Stimulated activated naive CD4-positive, alpha-beta T cell treated with Interleukin-2 at 50 U/mL for 16 hours (primary cell): Measurements from ENCODE around the gene TOGARAM2.

Experiments
- DNase-seq: peaks from one replicate; lab custom pipeline; 2025; lab: John Stamatoyannopoulos, UW

Gene TOGARAM2

DNA sequence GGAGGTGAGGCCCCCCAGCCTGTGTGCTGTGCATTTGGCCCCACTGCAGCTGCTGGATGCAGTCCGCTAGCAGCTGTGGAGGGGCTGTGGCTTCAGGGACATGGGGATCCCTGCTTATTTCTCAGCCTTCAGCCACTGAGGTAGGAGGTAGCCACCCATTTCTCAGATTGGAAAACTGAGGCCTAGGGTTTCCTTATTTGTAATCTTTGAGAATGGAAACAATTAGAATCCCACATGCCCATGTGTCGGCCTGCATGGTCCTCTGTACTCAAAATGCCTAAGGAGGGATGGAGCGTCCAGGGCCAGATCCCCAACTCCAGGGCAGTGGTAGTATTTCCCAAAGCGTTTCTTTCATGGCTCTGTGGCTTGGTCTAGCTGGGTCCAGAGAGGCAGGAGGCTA is 42.1 kb downstream of the TOGARAM2 start:
- no peak for DNase-seq

DNA sequence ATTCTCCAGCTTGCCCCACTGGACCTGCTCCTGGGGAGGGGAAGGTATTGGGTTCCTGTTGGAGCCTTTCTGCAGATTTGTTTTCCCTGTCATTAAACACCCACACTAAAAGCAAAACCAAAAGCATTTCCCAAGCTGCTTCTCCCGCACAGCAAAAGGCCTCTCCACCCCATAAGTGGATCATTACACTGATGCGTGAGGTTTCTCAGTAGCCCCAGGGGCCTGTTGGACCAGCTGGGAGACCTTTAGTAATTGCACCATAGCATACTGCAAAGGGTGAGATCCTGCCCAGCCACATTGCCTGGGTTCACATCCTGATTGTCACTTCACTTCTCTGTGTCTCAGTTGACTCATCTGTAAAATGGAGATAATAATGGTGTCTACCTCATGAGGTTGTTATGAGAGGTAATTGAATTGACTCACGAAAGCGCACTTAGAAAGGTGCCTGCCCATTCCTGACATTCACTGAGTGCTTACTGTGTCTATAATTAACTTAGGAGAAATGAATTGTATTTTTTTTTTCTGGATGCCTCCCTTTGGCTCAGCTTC is 43.9 kb downstream of the TOGARAM2 start:
- no peak for DNase-seq

DNA sequence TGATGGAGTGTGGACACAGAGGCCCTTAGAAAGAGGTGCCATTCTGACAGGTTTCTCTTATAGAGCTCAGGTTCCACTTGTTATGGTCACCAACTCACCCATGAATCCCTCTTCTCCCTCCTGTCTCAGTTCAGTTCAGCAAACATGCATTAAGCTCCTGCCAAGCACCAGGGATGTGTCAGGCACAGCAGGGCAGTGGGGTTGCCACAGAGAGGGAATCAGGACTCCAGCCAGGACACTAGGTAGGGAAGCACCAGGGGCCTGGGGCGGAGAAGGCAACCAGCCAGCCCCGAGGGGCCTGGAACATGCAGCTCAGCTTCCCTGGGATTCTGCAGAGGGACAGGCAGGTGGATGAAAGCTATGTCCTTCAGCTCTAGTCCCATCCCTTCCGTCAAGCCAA is 44.6 kb downstream of the TOGARAM2 start:
- DNase-seq: no peak

DNA sequence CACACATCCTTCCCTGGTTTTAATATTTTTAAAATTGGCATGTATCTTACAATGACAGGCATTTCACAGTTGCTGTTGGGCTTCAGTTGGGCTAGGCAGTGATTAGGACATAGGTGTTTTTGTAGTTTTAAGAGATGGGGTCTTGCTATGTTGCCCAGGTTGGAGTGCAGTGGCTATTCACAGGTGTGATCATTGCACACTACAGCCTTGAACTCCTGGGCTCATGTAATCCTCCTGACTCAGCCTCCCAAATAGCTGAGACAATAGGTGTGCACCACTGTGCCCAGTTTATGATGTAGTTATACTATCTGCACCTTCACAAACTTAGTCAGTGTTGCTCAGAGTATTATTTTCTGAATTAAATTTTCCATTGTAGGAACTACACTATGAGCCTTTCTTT is 49.9 kb downstream of the TOGARAM2 start:
- no peak for DNase-seq

DNA sequence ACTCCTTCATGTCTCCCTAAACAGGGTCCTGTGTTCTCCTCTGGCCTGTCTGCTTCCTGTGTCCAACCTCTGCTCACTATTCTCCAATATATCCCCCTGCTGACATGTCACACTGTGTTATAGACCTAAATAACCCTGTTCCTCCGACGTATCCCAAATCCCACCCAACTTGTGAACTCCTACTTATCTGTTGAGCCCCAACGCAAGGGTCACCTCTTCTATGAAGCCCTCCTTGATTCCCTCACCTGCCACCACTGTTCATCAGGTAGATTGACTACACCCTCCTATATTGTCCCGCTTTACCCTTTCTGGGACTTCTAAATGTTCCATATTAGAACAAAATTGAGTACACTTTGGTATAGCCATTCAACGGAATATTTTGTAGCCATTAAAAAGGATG is 51.1 kb downstream of the TOGARAM2 start:
- DNase-seq: no peak

DNA sequence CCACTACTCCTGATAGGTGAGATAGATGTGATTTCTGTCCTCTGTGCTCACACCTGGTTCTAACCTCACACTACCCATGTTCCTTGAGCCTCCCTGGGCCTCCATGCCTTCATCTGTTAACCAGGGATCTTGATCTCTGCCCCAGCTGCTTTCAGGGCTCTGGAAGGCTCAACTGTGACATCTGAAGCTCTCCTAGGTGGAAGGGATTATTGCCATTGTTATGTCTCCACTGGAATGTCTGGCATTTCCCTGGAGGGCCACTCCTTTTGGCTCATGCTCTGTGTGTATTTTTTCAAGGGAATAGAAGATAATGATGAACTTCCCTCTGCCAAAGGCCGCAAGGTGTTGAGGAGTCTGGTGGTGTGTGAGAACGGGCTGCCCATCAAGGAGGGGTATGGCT is 52.1 kb downstream of the TOGARAM2 start:
- DNase-seq: no peak

DNA sequence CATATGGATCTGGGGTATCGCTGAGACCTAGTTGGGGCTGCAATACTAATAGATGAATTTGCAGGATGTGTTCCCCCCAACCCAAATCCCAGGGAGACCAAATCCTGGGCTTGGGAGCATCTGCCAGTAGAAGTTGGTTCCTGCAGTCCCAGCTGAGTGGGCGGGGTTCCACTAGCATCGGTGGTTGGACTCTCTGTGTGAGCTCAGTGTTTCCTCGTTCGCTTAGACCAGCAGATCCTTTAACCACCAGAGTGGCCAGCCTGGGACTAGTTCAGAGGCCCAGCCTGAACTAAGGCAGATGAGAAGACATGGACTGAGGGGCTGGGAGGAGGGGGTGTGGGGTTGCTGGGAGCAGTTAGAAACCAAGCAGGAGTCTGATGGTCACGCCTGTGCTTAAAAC is 52.6 kb downstream of the TOGARAM2 start:
- DNase-seq: no peak

DNA sequence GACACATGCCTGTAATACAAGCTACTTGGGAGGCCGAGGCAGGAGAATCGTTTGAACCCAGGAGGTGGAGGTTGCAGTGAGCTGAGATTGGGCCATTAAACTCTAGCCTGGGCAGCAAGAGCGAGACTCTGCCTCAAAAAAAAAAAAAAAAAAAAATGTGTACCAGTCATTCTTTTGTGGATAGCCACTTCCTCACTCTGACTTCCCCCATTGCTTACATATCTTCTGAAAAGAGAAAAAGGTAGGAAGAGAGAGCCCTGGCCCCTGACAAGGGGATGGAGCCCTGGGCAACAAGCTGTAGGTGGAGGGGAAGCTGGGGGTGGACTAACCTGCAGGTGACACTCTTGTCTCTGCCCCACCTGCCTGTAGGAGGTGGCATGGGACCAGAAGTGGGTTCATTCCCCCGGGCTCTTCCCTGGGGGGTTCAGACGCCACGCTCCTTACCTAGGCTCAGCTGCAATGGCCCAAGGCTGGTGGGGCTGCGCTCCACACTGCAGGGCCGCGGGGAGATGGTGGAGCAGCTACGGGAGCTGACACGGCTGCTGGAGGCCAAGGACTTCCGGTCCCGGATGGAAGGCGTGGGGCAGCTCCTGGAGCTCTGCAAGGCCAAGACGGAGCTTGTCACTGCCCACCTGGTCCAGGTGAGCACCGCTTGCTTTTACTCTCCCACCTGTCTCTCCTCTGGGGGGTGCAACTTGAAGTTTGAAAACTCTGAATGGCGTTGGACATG is 54.1 kb downstream of the TOGARAM2 start:
- no peak for DNase-seq

DNA sequence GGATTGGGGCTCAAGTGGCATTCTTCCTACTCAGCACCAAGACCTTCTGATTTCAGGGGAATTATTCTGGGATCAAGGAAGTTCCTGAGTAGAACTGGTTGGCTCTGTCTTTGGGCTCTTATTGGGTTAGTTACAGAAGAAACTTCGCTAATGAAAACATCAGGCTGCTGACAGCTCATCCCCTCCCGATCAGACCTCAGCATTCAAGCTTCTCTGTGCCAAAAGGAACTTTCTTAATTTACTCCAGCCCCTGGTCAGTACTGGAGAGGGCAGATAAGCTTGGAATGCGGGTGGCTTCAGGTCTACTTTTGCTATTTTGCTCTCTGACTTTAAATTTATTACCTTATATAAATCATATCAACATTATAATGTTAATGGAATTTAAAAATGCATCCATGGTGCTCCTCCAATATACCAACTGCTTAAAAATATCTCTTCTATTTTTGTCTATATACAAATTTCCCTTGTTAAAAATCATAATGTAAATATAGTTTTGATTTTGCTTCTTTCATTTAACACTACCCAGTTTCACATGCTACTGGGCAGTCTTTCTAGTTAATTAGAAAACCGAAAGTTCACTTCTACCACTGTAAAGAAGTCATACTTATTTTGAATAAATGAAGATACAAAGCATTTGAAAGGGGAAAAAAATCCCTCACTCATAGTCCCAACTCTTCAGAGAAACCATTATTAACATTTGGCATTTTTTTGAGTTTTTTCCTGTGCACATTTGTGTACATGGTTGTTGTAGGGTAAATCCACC is 58.8 kb downstream of the TOGARAM2 start:
- DNase-seq: no peak

DNA sequence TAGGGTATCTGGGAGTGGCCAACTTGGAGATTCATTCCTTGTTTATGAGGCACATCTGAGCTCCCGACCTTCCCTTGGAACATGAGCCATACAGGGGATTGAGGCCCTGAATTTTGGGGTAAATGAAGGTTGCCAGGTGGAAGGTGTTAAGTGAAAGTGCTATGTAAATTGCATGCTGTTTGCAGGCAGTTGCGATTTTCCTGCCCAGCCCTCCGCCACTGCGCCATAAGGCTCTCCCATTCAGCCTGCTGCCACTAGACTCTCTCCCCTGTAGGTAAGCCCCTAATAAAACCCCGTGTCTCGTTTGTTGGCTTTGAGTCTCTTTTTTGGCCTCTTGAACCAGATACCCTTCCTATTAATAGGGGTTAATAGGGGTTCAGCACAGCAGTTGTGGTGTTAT is 59.5 kb downstream of the TOGARAM2 start:
- DNase-seq: no peak

DNA sequence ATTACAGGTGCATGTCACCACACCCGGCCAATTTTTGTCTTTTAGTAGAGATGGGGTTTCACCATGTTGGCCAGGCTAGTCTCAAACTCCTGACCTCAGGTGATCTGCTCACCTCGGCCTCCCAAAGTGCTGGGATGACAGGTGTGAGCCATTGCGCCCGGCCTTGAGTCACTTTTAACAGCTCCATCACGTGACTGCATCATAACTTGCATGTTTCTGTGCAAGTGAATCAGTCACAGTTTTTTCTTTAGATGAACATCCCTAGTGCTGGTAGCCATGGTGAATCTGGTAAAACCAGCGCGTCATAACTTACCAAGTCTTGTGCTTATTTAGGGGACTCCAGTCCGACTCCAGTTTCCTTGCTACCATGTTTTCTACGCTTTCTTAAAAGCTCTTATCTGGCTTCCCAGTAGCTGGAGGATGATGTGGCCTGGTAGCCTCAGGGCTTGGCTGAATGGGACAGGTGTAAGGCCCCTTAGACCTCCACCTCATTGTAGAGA is 60.1 kb downstream of the TOGARAM2 start:
- no peak for DNase-seq

DNA sequence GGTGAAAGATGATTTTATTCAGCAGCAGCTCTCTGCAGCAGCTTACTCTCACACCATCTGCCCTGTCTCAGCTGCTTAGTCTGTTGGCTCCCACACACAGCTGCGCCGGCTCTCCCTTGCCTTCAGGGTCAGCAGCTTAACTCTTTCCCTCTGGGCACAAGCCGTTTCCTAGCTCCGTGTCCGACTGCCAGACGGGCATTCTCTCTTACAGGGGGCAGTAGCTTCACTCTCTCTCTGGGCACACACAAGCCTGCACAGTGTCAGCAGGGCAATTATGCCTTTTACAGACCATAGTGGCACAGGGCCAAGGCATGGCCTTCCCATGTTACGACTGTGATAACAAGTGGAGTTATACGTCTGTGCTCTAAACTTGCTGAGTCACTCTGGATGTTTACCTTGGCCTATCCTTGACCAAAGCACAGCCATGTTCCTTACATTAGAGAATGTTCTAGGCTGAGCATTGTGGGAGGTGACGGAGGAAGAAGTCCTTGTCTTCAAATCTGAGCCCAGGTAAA is 61.5 kb downstream of the TOGARAM2 start:
- DNase-seq: no peak

DNA sequence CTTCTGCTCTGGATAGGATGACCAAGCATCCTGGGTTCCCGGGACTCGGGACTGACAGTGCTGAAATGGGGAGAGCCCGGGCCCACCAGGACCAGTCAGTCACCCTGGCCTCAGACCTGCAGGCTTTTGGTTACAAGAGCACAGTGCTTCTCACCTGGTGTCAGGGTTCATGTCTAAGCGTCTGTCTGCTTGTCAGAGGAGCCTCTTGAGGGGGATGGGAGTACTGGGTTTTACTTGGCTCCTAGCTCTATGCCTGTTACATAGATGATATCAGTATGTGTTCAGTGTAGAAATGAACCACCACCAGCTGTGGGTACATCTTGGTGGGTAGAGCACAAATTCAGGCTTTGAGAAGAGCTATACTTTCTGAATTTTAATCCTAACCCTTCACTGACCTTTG is 63.4 kb downstream of the TOGARAM2 start:
- no peak for DNase-seq

DNA sequence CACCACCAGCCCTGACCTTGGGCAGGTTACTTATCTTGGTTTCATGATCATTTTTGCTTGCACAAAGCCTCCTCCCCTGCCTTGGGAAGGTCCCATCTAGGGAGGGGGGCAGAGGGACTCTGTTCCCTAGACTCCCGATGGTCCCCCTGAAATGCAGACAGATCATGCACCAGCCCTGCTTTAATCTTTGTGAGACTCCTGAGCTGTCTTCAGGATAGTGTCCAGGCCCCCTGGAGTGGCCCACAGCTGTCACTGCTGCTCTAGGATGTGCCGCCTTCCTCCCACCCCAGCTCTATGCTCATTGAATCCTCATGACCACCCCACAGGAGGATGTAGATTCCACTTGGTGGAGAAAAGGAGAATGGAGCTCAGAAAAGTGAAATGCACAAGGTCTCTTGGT is 65.2 kb downstream of the TOGARAM2 start:
- no peak for DNase-seq

DNA sequence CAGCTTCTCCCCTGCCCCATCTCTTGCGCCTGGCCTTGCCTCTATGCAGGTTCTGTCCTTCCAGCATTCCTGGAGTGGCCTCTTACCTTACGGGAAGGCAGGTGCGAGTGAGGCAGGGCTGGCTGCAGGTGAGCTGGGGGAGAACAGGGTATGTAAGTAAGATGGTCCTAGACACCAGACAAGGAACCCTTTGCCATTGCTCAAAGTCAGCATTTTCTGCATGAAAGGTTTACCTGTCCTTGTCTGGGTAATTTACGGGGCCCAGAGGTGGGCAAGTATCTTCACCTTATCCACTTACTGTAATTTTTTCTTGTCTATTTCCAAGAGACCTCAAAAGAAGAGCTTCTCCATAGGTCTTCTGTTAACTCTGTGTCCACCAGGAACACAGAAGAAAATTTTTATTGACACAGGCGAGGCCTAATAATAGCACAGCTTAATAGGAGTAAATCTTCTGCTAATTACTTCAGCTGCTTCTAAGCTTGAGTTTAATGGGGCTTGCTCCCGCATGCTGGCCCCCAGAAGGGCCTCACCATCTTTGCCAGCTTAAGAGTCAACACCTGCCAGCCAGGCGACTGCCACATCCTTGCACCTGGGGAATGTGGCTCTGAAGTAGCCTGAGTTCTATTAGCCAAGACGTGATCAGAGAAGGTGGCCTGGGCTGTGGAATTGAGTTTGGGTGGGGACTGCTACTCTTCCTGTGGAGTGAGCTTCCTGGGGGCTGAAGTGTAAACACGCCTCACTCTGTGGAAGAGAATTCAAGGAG is 66.2 kb downstream of the TOGARAM2 start:
- no peak for DNase-seq

DNA sequence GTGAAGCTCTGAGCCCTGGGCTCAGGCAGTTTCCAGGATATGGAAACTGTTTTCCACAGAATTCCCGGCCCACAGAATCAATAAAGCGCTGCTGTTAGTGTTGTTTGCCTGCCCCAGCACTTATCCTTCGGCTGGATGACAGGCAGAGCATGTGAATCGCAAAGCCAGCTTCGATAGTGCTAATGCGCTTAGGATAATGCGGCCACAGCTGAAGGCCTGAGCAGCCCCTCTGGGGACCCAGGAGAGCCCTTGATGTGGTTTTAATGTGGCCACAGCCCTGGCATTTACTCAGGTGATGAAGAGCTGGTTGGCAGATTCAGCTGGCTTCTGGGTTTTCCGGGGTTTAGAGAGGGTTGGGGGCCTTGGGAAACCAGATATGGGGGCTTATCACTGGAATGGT is 69.5 kb downstream of the TOGARAM2 start:
- DNase-seq: no peak

DNA sequence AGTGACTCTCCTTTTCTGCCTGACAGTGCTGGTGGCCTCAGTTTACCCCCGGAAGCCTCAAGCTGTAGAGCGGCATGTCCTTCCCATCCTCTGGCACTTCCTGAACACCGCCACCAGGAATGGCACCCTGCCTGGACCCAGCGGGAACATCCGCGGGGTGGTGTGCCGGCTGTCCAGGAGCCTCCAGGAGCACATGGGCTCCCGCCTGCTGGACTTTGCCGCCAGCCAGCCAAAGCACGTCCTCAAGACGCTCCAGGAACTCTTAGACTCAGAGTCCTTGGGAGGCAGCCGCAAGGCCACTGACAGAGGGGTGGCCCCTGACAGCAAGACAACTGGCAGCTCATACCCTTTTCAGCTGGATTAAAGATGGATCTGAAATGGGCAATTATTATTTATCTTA is 70.6 kb downstream of the TOGARAM2 start:
- no peak for DNase-seq

DNA sequence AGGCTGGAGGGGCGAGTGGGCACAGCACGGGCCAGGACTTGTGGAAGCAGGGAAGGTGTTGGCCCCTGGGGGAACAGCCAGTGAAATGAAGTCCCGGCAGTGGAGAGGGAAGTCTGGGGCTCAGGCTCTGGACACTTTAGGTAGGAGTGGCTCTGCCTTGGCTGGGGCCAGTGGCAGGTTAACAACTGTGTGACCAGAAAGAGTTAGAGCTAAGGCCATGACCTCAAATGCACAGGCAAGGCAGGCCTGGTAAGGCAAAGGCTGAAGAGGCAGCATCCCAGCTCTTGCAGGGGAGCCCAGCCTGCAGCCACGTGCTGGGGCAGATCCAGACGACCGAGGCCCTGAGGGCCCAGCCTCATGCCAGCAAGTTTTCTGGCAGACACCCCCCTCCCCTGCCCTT is 71.7 kb downstream of the TOGARAM2 start:
- DNase-seq: no peak

DNA sequence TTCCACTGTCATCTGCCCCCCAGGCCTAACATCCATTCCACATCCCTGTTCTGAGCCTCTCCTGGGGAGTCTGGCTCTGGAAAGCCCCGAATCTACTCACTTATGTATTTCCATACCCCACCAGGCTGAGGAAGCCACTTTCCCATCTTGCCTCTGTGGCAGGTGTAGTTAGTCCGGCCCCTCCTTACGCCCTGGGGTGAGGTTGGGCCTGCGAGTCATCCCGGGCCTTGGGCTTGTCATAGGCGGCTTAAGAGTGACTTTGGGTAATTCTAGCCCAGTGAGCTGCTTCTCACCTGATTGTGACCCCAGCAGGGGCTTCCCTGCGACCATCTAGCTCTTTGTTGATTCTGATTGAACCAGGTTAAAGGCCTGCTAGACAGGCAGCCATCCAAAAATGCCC is 72.1 kb downstream of the TOGARAM2 start:
- no peak for DNase-seq

DNA sequence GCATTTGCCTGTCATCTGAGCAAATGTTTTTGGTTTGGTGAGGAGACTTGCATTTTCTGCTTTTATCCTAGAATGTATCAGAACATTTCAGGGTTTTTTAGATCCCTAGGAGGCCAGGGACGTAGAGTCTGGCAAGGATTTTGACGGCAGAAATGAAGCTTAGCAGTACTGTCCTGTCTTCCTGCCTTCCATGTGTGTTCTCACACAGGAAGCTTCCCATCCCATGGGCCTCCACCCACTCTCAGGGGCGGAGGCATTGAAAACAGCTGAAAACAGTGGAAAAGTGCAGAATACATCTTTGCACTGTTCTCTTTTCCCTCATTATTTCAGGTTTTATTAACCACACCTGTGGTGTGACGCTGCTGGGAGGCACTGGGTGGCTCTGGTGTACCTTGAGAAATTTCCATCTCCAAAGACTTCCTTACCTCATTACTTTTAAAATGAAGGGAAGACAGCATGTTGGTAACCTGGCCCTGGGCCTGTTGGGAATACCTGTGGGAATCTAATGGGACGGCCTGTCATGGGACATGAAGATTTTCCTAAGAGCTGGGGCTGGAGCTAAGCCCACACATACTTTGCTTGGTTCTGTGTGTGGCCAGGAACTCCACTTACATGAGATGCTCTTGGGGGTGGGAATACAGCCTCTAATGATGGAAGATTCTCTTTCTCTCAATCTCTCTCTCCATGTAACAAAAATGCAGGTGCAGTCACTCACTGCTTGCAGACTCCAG is 72.7 kb downstream of the TOGARAM2 start:
- DNase-seq: no peak

DNA sequence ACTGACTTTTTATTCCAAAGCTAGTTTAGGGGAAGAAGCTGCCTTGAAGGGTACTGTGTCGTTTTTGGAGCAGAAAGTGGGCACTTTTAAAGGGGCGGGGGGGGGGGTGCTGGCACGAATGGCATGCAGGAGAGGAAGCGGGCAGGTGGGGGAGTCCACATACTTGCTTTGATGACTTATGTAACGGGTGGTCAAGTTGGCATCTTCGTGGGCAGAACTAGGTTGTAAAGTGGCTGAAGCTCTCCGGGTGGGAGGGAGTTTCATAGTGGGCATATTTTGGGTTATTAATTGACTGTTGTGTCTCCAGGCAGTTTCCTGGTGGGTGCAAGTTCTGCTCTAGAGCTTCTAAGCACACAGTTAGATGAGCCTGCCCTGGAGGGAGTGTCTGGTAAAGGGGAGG is 73.3 kb downstream of the TOGARAM2 start:
- no peak for DNase-seq

DNA sequence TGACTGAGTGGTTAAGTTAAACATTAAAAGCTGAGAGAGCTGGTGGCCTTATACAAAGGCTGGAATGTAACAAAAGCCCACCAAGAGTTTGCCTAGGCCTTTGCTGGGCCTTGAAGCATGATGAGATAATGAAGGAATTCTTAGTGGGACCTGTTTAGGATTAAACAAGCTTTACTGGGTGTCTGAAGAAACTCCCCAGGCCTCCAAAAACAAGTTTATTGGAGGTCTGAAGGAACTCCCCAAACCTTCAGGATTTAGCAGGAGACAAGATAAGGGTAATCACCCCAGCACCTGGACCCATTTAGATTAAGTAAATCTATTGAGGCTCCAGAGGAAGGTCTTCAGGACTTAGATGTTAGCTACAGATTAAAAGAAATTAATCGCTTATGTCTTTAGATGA is 74.5 kb downstream of the TOGARAM2 start:
- no peak for DNase-seq
